Measurements from ENCODE around the gene RAPGEF6.
A peak's percentile ranks its signal among the peaks of the same experiment; 100 is the strongest.
"Not testable (repeated sequence)": the region's sequence is repeated elsewhere in the genome, so short reads cannot be mapped to it uniquely, and the experiment has no call there.

RAPGEF6 gene

DNA sequence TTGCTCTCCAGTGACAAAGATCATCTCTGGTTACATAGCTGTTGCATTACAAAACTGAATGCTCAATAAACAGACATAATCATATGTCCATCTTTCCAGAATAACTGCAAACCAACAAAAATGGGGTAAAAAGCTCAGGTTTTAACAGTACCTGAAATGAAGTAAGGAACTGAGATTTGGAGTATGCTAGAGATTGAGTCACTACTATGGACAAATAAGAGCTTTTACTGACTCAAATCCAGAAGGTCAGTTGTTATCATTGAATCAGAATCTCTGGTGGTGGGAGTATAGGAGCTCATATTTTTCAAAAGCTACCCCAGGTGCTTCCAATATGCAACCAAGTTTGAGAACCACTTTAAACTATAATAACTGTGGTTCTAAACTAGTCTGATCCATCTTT is 4.1 kb upstream of the RAPGEF6 start:
- DNase-seq, result no peak

DNA sequence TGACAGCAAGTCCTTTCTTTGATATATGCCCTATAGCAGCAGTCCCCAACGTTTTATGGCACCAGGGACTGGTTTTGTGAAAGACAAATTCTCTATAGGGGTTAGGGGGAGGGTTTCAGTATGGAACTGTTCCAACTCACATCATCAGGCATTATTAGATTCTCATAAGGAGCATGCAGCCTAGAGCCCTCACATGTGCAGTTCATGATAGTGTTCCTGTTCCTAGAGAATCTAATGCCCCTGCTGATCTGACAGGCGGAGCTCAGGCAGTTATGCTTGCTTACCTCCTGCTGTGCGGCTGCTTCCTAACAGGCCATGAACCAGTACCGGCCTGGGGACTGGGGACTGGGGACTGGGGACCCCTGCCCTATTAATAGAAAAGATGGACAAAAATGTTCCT is 2.7 kb upstream of the RAPGEF6 start:
- no peak for DNase-seq

DNA sequence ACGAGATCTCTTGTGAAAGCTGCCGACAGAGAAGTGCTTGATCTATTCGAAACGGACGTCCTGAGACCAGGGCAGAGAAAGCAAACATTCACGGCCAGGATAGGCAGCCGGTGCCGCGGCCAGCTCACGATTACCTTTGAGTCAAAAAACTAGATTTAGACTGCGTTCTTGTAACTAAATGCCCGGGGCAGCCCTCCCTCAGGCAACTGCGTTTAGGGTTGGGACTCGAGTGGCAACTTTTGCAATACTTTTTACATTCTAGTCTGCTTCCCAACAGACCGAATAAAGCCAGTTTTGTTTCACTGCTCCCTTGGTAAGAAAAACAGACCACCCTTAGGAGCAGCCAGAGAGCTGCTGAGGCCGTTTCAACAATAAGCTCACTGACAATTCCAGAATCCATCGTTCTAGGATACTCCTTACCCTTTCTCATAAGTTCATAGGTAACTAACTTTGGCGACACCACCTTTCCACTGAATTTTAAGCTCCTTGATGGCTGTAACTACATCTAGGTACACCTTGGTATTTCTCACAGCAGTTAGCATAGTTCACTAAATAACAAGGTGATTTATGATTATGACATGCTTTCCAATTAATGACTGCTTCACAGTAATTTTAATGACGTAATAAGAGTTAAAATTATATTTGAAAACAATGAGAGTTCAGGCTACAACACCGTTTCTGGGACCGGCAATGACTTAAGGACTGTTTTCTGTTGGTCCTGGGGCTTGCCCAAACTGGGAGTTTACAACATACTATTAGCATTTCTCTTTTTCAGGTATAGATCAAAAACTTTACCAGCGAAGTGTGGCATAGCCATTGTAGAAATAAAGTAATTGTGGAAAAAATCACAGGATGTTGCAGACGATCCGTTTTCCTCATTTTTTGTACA is 899 bp upstream of the RAPGEF6 start:
- no peak for DNase-seq

DNA sequence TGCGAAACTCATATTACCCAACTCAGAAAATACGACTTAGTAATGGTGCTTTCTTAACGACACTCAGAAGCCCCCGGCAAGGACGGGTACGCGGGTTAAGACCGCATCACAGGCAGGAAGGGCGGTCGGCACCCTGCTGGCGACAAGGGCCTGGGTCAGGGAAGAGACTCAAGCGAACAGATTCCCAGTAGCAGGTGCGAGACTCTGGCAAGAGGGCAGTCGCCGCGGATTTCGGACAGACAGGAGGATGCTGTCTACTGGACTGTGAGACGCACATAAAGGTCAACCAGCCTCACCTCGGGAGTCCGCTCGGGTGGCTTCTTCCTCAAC is 398 bp downstream of the RAPGEF6 start:
- DNase-seq, result peak; percentile 72

DNA sequence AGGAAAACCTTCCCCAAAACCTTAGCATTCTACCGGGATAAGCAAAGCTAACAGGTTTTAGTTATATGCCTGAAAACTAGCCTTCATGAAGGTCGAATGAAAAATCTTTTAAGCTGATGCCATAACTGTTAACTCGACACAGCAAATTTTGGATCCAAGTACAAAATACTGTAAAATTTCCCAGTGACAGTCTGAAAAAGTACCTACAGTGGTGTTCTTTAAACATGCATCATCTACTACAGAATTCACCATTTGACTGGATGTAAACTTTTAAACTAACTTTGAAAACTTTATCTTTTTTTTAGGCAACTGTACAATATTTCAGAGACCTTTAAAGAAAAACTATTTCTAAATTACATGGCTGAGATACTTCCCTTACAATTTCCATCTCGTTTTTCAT is 791 bp downstream of the RAPGEF6 start:
- DNase-seq, result no peak

DNA sequence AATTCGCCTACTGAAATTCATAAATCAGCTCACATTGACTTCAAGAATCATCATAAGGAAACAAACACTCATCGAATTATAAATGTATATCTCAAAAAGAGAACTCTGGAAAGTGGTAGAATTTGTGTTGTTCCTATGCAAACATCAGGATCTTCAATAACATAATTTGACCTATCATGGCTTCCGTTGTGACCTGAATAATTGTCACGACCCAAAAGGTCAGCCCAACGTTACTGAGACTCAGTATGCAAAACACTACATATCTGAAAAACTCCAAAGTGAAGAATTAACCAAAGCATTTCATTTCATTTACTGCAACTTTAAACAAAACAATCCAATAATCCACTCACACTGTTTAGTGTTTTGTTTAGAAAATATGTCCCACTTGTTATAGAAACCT is 1.2 kb downstream of the RAPGEF6 start:
- no peak for DNase-seq

DNA sequence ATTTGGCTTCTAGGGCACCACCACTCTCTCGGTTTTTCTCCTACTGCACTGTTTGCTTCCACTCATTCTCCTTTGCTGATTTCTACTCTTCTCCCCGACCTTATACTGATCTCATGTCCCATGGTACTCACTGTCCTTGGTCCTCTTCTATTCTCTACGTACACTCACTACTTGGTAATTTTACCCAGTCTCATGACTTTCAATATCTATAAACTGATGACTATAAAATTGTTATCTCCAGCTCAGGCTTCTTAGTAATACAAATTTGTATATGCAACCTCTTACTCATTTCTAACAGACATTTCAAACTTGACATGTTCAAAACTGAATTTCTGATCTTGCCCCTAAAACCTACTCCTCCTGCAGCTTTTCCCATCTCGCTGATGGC is 4.1 kb downstream of the RAPGEF6 start:
- DNase-seq, result peak; percentile 34

DNA sequence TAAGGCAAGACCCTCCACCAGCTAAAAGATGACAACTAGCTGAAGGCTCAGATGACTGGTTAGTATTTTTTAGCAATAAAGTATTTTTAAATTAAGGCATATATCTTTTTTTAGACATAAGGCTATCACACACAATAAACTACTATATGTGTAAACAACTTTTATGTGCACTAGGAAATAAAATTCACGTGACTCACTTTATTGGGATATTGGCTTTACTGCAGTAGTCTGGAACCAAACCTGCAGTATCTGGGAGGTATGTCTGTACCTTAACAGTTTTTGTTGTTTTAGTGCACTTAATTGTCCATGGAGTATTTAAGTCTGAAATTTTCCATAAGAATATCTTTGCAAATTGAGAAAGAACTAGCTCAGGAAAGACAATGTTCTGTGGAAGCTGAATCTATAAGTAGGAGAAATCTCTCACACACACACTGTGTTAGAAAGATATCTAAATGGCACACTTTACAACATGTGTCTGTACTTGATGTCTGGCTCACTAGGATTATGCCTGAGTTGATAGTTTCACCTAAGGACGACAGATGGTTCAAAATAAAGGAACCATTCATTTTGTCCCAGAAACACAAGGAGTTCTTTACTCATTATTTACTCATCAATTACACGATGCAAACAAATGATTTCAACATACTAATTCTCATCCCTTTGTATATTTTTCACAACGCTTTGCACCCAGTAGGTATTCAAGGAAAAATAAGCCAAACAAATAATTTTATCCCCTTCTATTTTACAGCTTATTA is 4.6 kb downstream of the RAPGEF6 start:
- DNase-seq, result no peak

DNA sequence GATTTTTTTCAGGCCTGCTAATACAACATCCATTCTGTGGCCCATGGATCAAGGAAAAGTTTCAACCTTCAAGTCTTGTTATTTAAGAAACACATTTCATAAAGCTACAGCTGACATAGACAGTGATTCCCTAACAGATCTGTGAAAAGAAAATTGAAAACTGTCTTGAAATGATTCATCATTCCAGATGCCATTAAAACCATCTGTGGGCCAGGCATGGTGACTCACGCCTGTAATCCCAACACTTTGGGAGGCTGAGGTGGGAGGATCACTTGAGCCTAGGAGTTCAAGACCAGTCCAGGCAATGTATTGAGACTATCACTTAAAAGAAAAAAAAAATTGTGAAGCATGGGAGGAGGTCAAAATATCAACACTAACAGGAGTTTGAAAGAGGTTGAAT is 6.0 kb downstream of the RAPGEF6 start:
- DNase-seq, result no peak

DNA sequence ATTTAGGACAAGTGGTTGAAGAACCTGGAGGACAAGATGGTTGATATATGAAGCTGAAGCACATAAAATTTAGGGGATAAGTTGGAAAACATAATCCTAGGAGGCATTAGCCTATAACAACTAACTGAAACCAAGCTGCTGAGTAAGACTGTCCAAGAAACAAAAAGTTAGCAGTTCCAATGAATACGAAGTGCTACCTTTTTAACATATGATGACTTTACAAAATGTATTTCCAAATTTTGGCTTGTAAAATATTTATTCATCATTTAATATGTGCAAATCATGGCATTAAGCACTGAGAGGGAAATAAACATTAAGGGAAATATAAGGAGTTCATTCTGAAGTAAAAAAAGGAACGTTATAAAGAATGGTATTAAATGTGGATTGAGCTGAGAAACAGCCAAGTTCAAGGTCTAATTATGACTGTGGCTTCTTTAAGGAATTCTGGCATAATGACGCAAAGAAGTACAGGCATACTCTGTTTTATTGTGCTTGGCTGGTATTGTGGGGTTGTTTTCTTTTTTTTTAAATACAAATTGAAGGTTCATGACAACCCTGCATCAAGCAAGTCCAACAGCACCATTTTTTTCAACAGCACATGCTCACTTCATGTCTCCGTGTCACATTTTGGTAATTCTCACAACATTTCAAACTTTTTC is 7.7 kb downstream of the RAPGEF6 start:
- DNase-seq, result no peak

DNA sequence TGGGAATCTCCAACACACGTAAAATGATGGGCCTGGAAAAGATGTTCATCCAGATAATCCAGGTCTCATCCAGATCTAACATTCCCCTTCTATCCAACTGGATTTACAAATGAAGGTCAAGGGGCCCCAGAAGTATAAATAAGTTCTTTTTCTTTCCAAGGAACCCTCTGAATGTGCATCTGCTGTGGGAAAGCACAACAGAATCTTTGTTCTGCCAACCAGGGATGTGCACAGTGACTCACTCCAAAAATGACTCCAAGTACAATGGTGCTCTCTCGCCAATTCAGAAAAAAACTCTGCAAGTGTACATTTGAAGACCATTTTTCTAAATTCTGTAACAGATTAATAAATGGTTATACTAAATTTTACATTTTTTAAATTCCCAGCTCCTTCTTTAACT is 12.4 kb downstream of the RAPGEF6 start:
- DNase-seq, result no peak

DNA sequence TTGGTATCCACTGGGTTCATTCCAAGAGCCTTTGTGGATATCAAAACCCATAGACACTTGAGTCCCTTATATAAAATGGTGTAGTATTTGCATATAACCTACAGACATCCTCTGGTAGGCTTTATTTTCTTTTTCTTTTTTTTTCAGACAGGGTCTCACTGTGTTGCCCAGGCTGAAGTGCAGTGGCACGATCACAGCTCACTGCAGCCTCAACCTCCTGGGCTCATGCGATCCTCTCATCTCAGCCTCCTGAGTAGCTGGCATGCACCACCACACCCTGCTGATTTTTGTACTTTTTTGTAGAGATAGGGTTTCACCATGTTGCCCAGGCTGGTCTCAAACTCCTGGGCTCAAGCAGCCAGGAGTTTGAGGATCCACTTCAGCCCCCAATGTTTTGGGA is 13.9 kb downstream of the RAPGEF6 start:
- DNase-seq, result not testable (repeated sequence)

DNA sequence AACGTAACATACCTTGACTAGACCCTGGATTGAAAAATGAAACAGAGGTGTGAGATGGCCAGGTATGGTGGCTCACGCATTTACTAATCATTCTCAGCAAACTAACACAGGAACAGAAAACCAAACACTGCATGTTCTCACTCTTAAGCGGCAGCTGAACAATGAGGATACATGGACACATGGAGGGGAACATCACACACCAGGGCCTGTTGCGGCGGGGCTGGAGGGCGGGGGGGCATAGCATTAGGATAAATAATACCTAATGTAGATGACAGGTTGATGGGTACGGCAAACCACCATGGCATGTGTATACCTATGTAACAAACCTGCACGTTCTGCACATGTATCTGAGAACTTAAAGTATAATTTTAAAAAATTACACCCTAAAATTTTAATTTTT is 15.9 kb downstream of the RAPGEF6 start:
- no peak for DNase-seq

DNA sequence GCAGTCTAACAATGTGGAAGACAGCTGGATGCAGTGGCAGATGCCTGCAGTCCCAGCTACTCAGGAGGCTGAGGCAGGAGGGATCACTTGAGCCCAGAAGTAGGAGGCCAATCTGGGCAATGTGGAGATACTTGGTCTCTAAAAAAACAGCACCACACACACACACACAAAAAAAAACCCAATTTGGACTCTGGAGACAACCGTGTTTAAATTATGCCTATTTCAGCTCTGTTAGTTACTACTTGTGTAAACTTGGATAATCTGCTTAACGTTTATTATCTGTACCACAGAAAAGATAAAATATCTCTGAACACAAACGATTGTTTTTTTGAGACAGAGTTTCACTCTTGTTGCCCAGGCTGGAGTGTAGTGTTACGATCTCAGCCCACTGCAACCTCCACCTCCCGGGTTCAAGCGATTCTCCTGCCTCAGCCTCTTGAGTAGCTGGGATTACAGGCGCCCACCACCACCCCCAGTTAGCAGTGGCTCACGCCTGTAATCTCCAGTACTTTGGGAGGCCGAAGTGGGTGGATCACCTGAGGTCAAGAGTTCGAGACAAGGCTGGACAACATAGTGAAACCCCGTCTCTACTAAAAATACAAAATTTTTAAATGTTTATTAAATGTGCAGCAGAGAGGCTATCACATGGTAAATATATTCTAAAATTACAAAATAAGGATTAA is 17.7 kb downstream of the RAPGEF6 start:
- DNase-seq, result no peak

DNA sequence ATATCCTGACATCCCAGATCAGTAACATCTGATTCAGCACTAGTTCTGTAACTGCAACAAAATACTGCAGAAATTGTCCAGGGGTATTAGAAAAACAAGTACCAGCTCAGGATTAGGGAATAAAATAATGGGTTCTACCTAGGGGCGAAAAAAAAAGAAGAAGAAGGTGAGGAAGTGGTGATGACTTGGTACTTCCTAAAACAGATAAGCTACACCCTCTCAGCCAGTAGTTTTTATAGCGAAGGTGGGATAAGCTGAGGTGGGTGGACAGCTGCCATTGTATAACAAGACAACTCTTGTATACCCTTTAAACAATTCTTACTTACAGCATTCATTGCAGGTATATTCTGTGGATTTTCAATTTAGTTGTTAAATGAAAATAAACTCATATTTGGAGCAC is 19.1 kb downstream of the RAPGEF6 start:
- DNase-seq, result no peak

DNA sequence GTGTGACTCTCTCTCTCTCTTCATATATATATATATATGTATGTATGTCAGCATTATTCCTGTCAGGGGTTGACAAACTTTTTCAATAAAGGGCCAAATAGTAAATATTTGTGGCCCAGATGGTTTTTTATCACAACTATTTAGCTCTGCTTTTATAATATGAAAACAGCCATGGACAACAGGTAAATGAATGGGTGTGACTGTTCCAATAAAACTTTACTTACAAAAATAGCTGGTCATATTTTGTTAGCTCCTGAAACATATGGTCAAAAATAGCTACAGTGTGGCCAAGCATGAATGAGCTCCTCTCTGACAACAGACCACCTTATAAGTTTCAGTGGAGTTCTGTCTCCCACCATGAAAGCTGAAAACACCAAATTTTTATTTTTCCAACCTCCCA is 21.6 kb downstream of the RAPGEF6 start:
- DNase-seq, result no peak

DNA sequence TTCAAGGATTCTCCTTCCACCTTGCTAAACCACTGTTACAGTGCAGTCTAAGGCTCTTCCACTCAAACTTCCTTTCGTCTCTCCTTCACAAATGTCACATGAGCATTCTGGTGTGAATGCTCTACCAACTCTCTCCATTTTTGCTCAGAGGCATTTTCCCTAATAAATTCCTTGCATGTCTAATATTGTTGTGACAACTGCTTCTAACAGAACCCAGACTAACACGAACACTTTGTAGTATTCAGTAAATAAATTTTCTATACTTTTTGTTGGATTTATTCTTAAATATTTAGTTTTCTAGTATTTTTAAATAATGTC is 24.0 kb downstream of the RAPGEF6 start:
- DNase-seq, result no peak

DNA sequence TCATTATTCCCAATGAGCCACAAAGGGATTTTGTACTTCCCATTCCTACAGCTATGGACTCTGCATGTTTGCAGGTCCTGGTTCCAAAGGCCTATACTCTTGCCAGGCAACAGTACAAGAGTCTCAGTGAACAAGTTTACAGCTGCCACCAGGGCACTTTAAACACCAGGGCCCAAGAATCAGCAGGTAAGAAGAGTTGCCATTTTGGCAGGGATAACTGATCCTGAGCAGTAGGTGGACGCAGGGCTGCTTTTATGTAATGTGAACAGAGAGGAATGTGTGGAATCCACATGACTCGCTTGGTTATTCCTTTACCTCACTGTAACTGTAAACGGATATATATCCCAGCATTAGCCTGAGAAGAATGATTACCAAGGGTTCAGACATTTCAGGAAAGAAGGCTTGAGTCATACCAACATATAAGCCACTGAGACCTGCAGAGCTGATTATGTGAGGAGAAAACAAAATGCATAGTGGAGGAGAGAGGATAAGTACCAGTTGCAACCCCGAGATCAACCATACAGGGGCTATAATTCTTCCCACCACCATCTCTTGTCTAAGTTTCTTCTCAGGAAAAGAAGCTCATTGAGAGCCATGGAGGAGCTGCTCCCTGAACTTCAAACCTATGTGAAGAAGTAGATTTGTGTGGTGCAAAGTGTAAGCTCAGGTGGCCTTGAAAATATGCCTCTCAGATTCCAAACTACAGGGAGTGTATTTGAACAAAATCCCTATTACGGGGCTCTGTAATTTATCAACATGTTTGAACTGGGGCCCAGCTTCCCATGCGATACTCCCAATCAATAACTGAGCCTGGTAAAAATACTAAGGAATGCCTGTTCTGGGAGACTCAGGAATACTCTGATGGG is 24.6 kb downstream of the RAPGEF6 start:
- DNase-seq, result no peak

DNA sequence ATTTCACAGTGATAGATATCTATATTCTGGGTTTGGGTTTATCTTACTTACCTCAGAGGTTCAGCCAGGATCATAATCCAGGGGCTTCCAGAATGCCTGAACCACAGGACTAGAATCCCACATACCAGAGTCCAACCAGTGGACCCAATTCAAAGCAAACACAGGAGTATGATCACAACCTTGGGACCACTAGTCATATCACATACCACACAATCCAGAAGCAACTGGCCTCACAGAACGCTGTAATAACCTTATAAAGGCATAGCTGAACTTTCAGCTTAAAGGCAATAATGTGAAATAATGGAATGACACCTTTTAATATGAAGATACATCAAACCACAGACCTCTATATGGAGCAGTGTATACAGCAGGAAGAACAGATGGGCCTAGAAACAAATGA is 25.3 kb downstream of the RAPGEF6 start:
- no peak for DNase-seq

DNA sequence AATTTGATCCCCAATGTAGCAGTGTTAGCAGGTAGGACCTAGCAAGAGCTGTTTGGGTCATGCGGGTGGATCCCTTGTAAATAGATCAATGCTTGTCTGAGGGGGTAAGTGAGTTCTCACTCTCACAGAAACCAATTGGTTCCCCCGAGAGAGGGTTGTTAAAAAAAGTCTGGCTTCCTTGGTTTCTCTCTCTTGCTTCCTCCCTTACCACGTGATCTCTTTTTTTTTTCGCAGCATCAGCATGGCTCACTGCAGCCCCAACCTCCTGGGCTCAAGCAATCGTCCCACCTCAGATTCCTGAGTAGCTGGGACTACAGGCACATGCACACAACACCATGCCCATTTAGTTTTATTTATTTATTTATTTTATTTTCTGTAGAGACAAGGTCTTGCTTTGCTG is 26.4 kb downstream of the RAPGEF6 start:
- no peak for DNase-seq

DNA sequence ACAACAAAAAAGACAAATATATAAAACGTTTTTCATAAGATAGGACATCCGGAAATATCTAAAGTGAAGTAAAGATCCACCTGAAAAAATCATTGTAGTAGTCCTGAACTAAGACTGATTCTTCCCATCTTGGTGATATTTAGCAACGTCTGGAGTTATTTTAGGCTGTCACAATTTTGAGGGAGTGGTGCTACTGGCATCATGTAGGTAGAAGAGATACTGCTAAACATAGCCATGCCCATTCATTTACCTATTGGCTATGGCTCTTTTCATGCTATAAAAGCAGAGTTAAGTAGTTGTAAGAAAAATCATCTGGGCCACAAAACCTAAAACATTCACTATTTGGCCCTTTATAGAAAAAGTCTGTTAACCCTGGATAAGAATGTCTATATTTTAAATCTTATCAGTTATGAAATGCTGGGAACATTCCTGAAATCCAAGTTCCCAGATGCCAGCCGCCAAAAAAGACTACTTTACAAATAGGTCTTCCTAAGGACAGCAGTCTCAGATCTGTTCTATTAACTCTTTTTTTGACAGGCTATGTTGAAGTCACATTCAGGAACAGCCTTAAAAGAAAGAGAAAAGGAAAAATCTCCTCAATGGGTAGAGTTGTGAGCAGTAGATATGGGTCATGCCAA is 27.0 kb downstream of the RAPGEF6 start:
- no peak for DNase-seq

DNA sequence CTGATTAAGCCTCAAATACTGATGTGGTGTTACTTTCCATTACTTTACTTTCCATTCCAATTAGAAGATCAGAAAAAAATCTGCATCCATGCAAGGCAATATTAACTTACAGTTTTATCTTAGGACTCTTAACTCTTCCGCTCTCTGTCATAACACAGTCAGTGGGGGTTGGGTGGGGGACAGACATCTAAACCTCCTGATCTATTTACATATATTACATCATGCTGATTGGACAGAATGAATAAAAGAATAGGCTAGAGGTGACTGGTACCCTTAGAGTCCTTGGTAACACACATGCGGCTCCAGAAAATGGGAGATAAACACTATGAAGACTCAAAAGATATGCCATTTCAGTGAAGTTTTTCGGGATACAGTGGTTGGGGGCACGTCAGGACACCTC is 27.6 kb downstream of the RAPGEF6 start:
- no peak for DNase-seq

All from activated CD4-positive, alpha-beta T cell treated with anti-CD3 and anti-CD28 coated beads, Interleukin-10, Interleukin-2, amounts not matched to agents 100 ng/mL and 50 ng/mL, durations not matched to agents 16 hours and 8 hours (primary cell).